K562 (cell line): ENCODE results near the gene IGF2BP1. TPM values are rescaled to one million over a fixed set of nuclear protein-coding genes. Genes with fewer than 3 reads are reported as not detected.

ENCODE experiments used
- ATAC-seq: fragments of 200-7000 bp; cut with Tn5 transposase; 3 replicates; pipeline ENCODE4 v1.9.1; 2020; ENCODE audit warnings: moderate library complexity
- BruUV-seq: library from RNA; stranded (reverse); fragments of 400-500 nt; replicated peaks from 2 replicates; lab custom pipeline; 2021; lab: Mats Ljungman, UMichigan
- CTCF ChIA-PET: fragments of 300-600 bp; formaldehyde crosslinking; extraction: SDS; loops from one replicate; lab custom pipeline; 2021; ENCODE audit warnings: low intra/inter-chr PET ratio; lab: Yijun Ruan, JAX
- POLR2A ChIA-PET: fragments of 300-600, 350-650 bp; sonication (Branson Sonifier 250); formaldehyde crosslinking; extraction: SDS; loops from one replicate; lab custom pipeline; 2021; ENCODE audit warnings: antibody characterized with exemption, inconsistent platforms; lab: Yijun Ruan, JAX
- DNase-seq, 4 experiments: peaks; one replicate each; pipeline versions ENCODE4 v3.0.0 to v3.0.0-alpha.2; 2011 to 2018; ENCODE audit warnings: low spot score in 3 of 4, mixed read lengths in 3 of 4; ENCODE audit errors: extremely low read depth in 1 of 4
- FAIRE-seq: peaks from 2 replicates; lab custom pipeline; 2011; peaks lifted over from hg19 to GRCh38; lab: Jason Lieb, UNC
- H2AFZ ChIP-seq: 2 replicates; pipeline ENCODE4 v1.6.0; 2011; ENCODE audit warnings: low read depth, low read length, control low read depth, inconsistent platforms
- H3K27ac ChIP-seq: fragments of 200-600 bp; 3 replicates; pipeline ENCODE4 v1.8.0; 2011; ENCODE audit warnings: low read depth, mild to moderate bottlenecking, control low read depth, inconsistent platforms, low read length, moderate library complexity, mixed read lengths; ENCODE audit errors: extremely low read depth
- H3K27me3 ChIP-seq, 2 experiments: fragments of 300-600 bp in 1 of 2; 2 replicates in 1 of 2; 3 replicates in 1 of 2; pipeline versions ENCODE4 v1.6.0 to v1.8.0; 2011; ENCODE audit warnings: inconsistent platforms in 2 of 2, low read length in 2 of 2, mild to moderate bottlenecking in 1 of 2, mixed read lengths in 1 of 2, moderate library complexity in 1 of 2; ENCODE audit not compliant: control insufficient read depth in 2 of 2, insufficient read depth in 2 of 2
- H3K36me3 ChIP-seq: fragments of 300-600 bp; 3 replicates; pipeline ENCODE4 v1.8.0; 2011; ENCODE audit warnings: mild to moderate bottlenecking, low read length, inconsistent platforms; ENCODE audit not compliant: control insufficient read depth, insufficient read depth
- H3K4me1 ChIP-seq, 2 experiments: fragments of 200-600 bp in 1 of 2; replicated peaks in 1 of 2; 2 replicates in 1 of 2; 3 replicates in 1 of 2; pipeline versions ENCODE4 v1.5.1 to v1.8.0; 2011; ENCODE audit warnings: inconsistent platforms in 2 of 2, low read length in 2 of 2, mild to moderate bottlenecking in 1 of 2, mixed read lengths in 1 of 2, moderate library complexity in 1 of 2; ENCODE audit not compliant: control insufficient read depth in 2 of 2, insufficient read depth in 2 of 2
- H3K4me2 ChIP-seq: 2 replicates; pipeline ENCODE4 v1.6.1; 2011; ENCODE audit warnings: low read length, control low read depth, inconsistent platforms, mixed read lengths; ENCODE audit not compliant: insufficient read depth
- H3K4me3 ChIP-seq: fragments of 200-600 bp; sonication (generic), shearing (Covaris generic); 2 replicates; pipeline ENCODE4 v1.5.1; 2016; ENCODE audit warnings: control low read depth, inconsistent platforms
- H3K79me2 ChIP-seq: fragments of 200-600 bp; 3 replicates; pipeline ENCODE4 v1.8.0; 2011; ENCODE audit warnings: low read length, inconsistent platforms; ENCODE audit not compliant: control insufficient read depth, insufficient read depth
- H3K9ac ChIP-seq, 2 experiments: 2 replicates each; pipeline versions ENCODE4 v1.6.0 to v1.6.1; 2011; ENCODE audit warnings: low read depth in 2 of 2, low read length in 2 of 2, control low read depth in 1 of 2, inconsistent platforms in 1 of 2, mild to moderate bottlenecking in 1 of 2, mixed read lengths in 1 of 2; ENCODE audit not compliant: insufficient read depth in 1 of 2
- H3K9me1 ChIP-seq: one replicate; pipeline ENCODE4 v1.6.0; 2011; ENCODE audit warnings: inconsistent platforms, mild to moderate bottlenecking, low read length, moderate library complexity; ENCODE audit not compliant: control insufficient read depth, insufficient read depth
- H3K9me3 ChIP-seq: replicated peaks from 2 replicates; pipeline ENCODE4 v1.5.1; 2011; ENCODE audit warnings: low read depth, low read length, inconsistent platforms; ENCODE audit not compliant: control insufficient read depth, insufficient read depth
- H4K20me1 ChIP-seq: replicated peaks from 2 replicates; pipeline ENCODE4 v1.6.1; 2011; ENCODE audit warnings: low read length, inconsistent platforms, mixed read lengths; ENCODE audit not compliant: control insufficient read depth, insufficient read depth
- ELF4 ChIP-seq: fragments of 450-650 bp; formaldehyde crosslinking; IDR thresholded peaks from 2 replicates; pipeline ENCODE4 v1.4.0; 2022; ENCODE audit warnings: missing genetic modification characterization
- EP400 ChIP-seq: fragments of 450-650 bp; IDR thresholded peaks from 2 replicates; pipeline ENCODE4 v1.6.1; 2017; ENCODE audit warnings: antibody characterized with exemption, mild to moderate bottlenecking, moderate library complexity
- LEF1 ChIP-seq: fragments of 450-650 bp; IDR thresholded peaks from 2 replicates; pipeline ENCODE4 v1.6.1; 2016; ENCODE audit warnings: mild to moderate bottlenecking
- NFRKB ChIP-seq: fragments of 450-650 bp; IDR thresholded peaks from 2 replicates; pipeline ENCODE4 v1.6.1; 2016; ENCODE audit warnings: low read depth
- SMARCA4 ChIP-seq: fragments of 450-650 bp; IDR thresholded peaks from 2 replicates; pipeline ENCODE4 v1.6.1; 2016
- SMARCA5 ChIP-seq: fragments of 450-650 bp; IDR thresholded peaks from 2 replicates; pipeline ENCODE4 v1.6.1; 2016
- UBTF ChIP-seq, 2 experiments: IDR thresholded peaks; 2 replicates each; pipeline ENCODE4 v1.6.1; 2012; ENCODE audit warnings: improper control_type of control experiment in 2 of 2, low read depth in 2 of 2, low read length in 2 of 2, borderline replicate concordance in 1 of 2
- ZNF239 ChIP-seq: fragments of 250-450 bp; sonication (Bioruptor Pico); IDR thresholded peaks from 2 replicates; pipeline ENCODE4 v1.4.0; 2020; ENCODE audit warnings: mild to moderate bottlenecking
- ZNF766 ChIP-seq: fragments of 200-800 bp; sonication (Bioruptor generic); conservative IDR thresholded peaks from 2 replicates; pipeline ENCODE4 v1.6.1; 2016; ENCODE audit warnings: missing genetic modification characterization, missing compliant biosample characterization
- WGBS: fragments of 100-300 bp; shearing (Covaris generic); methylation state at CpG from one replicate; pipeline ENCODE4 v1.1.6; 2016; ENCODE audit warnings: low coverage, mixed read lengths; ENCODE audit not compliant: insufficient coverage; ENCODE audit errors: missing lambda C conversion rate; 5-methylcytosine and 5-hydroxymethylcytosine counted together
- in situ Hi-C: fragments of 300-500 bp; cut with MboI; formaldehyde crosslinking; loops from 4 replicates; pipeline ENCODE4 v1.15.0; 2018; ENCODE audit warnings: inconsistent platforms, mixed read lengths
- intact Hi-C: fragments of 100-400 bp; cut with micrococcal nuclease; formaldehyde crosslinking; loops from 2 replicates; pipeline ENCODE4 v1.14.2; 2022
- polyA plus RNA-seq, 8 experiments: library from polyadenylated mRNA; depleted of rRNA in 4 of 8; stranded (reverse) in 5 of 8; unstranded in 3 of 8; fragments of >200 nt; fragmentation: Nextera tagmentation in 2 of 8; fragmentation: Illumina TruSeq in 1 of 8; extraction: Ambion mirVana in 2 of 8; extraction: Trizol in 1 of 8; gene quantifications; 2 replicates each; pipeline versions ENCODE4 v1.2.1 to v1.2.3, GENCODE V29; 2011 to 2014; ENCODE audit warnings: inconsistent platforms in 1 of 8, missing spikeins in 1 of 8
- total RNA-seq, 7 experiments: library from RNA; depleted of rRNA in 6 of 7; stranded (reverse); fragments of >200 nt in 6 of 7; fragmentation: Illumina TruSeq in 2 of 7; extraction: Trizol in 2 of 7; gene quantifications; 2 replicates each; pipeline versions ENCODE4 v1.2.1 to v1.2.3, GENCODE V29; 2011 to 2021; ENCODE audit warnings: low replicate concordance in 1 of 7
- TF ChIP-seq, protein P1 (sequence below): fragments of 450-650 bp; IDR thresholded peaks from 2 replicates; pipeline ENCODE4 v1.6.1; 2017; ENCODE audit warnings: antibody characterized with exemption
- TF ChIP-seq, protein P2 (sequence below): fragments of 450-650 bp; formaldehyde crosslinking; IDR thresholded peaks from 2 replicates; pipeline ENCODE4 v1.4.0; 2020; ENCODE audit warnings: mild to moderate bottlenecking, moderate library complexity

Gene IGF2BP1
- total and polyA plus RNA-seq, 9 of the 15 experiments (the other 6 are each of a cell fraction or from before 2014, with no cell fraction given): 13.0 to 318 (median 53.6) TPM

DNA sequence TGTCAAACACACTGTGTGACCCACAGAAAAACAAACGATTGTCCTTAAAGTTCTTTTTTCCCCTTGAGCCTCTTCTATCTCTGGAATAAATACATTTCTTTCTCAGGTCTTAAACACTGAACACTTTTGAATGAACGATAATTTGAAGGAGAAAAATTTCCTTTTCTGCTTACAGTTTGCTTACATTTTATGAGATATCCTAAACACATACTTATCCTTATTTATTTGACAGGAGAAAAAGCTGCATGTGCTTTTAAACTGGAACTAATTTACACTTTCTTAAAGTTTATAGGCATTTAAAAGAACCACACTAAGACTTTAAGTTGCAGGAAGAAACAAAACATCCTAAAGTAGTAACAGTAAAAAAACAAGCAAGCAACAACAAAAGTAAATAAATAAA lies 4.7 kb upstream of the IGF2BP1 start:
- ChIA-PET POLR2A (no interaction called here), CTCF (no interaction called here)
- H3K9me3 ChIP-seq: no peaks in the 10 kb centered on the region
- no peaks in the 10 kb centered on the region for H3K27me3 ChIP-seq
- ATAC-seq (no peak), FAIRE-seq (no peak), DNase-seq (no peak)
- H4K20me1 ChIP-seq: no peaks in the 10 kb centered on the region
- peaks cover 40% of the 10 kb centered on the region for H3K79me2 ChIP-seq
- H3K4me2 ChIP-seq: peak overlapping the region; percentile 23; the same call in 1 of the 2 replicates
- TF ChIP-seq SMARCA4 (0 out of 2 replicates have a peak, but pooled peaks have one; percentile 13), LEF1 (0 out of 2 replicates have a peak, but pooled peaks have one; percentile 27), EP400 (0 out of 2 replicates have a peak, but pooled peaks have one; percentile 5), SMARCA5 (peak; percentile 60; the same call in 1 of the 2 replicates), ZNF239 (no peak), NFRKB (peak; percentile 51; the same call in 1 of the 2 replicates)
- H3K9ac ChIP-seq: peak overlapping the region in 1 of 2 experiments; percentile 79; a peak in 3 of 4 replicates
- H3K4me1 ChIP-seq: peaks cover 9 to 10% of the 10 kb centered on the region in 2 experiments; a peak in 3 of 5 replicates
- no peaks in the 10 kb centered on the region for H3K9me1 ChIP-seq
- intact Hi-C loops (no loop called here), in situ Hi-C loops (no loop called here)
- whole genome bisulfite sequencing: 0% methylated on average over 2 of the region's 2 CpGs
- peak overlapping the region; percentile 85 for H2AFZ ChIP-seq
- peak overlapping the region; percentile 80 for H3K27ac ChIP-seq
- BruUV-seq: no TSS peak
- no peak overlapping the region for H3K4me3 ChIP-seq
- H3K36me3 ChIP-seq: no peaks in the 10 kb centered on the region

GRCh38 chr17:48993305-48993704 lies 3.9 kb upstream of the IGF2BP1 start:
- BruUV-seq: no TSS peak
- ChIA-PET CTCF (no interaction called here), POLR2A (interaction anchor here (0.6 to 3.5 kb wide), 2 partner anchors 13 to 945 kb away, joined by 3 to 14 read pairs; partner anchors contain the start of gene NFE2L1)
- no peaks in the 10 kb centered on the region for H3K27me3 ChIP-seq
- in situ Hi-C loops: no loop called here
- ATAC-seq: no peak
- no peak overlapping the region for H3K4me3 ChIP-seq
- peaks cover 9 to 12% of the 10 kb centered on the region in 2 experiments; a peak in 3 of 5 replicates for H3K4me1 ChIP-seq
- peak overlapping the region in 1 of 2 experiments; percentile 79; a peak in 2 of 4 replicates for H3K9ac ChIP-seq
- intact Hi-C loops: no loop called here
- no peaks in the 10 kb centered on the region for H3K36me3 ChIP-seq
- H3K9me1 ChIP-seq: no peaks in the 10 kb centered on the region
- H4K20me1 ChIP-seq: no peaks in the 10 kb centered on the region
- H3K79me2 ChIP-seq: peaks cover 49% of the 10 kb centered on the region
- H3K4me2 ChIP-seq: no peak overlapping the region
- no peaks in the 10 kb centered on the region for H3K9me3 ChIP-seq
- no peak overlapping the region for H2AFZ ChIP-seq
- no peak for DNase-seq
- no peak for FAIRE-seq
- H3K27ac ChIP-seq: peak overlapping the region; percentile 80; the same call in 2 of the 3 replicates
- TF ChIP-seq, protein P1, sequence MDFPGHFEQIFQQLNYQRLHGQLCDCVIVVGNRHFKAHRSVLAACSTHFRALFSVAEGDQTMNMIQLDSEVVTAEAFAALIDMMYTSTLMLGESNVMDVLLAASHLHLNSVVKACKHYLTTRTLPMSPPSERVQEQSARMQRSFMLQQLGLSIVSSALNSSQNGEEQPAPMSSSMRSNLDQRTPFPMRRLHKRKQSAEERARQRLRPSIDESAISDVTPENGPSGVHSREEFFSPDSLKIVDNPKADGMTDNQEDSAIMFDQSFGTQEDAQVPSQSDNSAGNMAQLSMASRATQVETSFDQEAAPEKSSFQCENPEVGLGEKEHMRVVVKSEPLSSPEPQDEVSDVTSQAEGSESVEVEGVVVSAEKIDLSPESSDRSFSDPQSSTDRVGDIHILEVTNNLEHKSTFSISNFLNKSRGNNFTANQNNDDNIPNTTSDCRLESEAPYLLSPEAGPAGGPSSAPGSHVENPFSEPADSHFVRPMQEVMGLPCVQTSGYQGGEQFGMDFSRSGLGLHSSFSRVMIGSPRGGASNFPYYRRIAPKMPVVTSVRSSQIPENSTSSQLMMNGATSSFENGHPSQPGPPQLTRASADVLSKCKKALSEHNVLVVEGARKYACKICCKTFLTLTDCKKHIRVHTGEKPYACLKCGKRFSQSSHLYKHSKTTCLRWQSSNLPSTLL: peak; percentile 21; the same call in 1 of the 2 replicates
- TF ChIP-seq, protein P2, sequence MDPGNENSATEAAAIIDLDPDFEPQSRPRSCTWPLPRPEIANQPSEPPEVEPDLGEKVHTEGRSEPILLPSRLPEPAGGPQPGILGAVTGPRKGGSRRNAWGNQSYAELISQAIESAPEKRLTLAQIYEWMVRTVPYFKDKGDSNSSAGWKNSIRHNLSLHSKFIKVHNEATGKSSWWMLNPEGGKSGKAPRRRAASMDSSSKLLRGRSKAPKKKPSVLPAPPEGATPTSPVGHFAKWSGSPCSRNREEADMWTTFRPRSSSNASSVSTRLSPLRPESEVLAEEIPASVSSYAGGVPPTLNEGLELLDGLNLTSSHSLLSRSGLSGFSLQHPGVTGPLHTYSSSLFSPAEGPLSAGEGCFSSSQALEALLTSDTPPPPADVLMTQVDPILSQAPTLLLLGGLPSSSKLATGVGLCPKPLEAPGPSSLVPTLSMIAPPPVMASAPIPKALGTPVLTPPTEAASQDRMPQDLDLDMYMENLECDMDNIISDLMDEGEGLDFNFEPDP (CRISPR knock-in tag): no peak
- TF ChIP-seq EP400 (peak; percentile 4; the same call in 1 of the 2 replicates), UBTF (IDR thresholded peaks at IDR 0.05; ENCODE audit: borderline replicate concordance in 1 of 2, low read depth in 2 of 2, low read length in 2 of 2) (no peak), ELF4 (no peak), ZNF766 (CRISPR knock-in tag) (0 out of 2 replicates have a peak, but pooled peaks have one; percentile 24)
